Left lung (tissue), 10 donors: ENCODE results near the gene CERKL. TPM values are rescaled to one million over a fixed set of nuclear protein-coding genes. Genes with fewer than 3 reads are reported as not detected.
A peak's percentile ranks its signal among the peaks of the same experiment; 100 is the strongest.

Experiments used
- ATAC-seq: fragments of 200-7000 bp; cut with Tn5 transposase; one replicate; pipeline ENCODE4 v1.9.1; 2020; ENCODE audit warnings: moderate library complexity
- DNase-seq, 4 donors: peaks; one replicate each; pipeline ENCODE4 v3.0.0-alpha.2; 2013 to 2020
- H3K27ac ChIP-seq, 2 donors: fragments of 200-600 bp; sonication (generic) in 1 of 2; one replicate each; pipeline versions ENCODE4 v1.5.0 to v1.8.0; 2020 to 2021
- H3K27me3 ChIP-seq, 2 donors: fragments of 200-600 bp; sonication (generic) in 1 of 2; one replicate each; pipeline versions ENCODE4 v1.5.0 to v1.8.0; 2020 to 2021
- H3K36me3 ChIP-seq, 2 donors: fragments of 200-600 bp; sonication (generic) in 1 of 2; one replicate each; pipeline versions ENCODE4 v1.5.0 to v1.8.0; 2020 to 2021
- H3K4me1 ChIP-seq, 2 donors: fragments of 200-600 bp; one replicate each; pipeline ENCODE4 v1.8.0; 2021
- H3K4me3 ChIP-seq, 2 donors: fragments of 200-600 bp; sonication (generic) in 1 of 2; one replicate each; pipeline versions ENCODE4 v1.5.0 to v1.8.0; 2020 to 2021; ENCODE audit warnings: mild to moderate bottlenecking in 1 of 2
- H3K9me3 ChIP-seq, 2 donors: fragments of 200-600 bp; sonication (generic) in 1 of 2; one replicate each; pipeline versions ENCODE4 v1.5.0 to v1.8.0; 2020 to 2021
- CTCF ChIP-seq, 2 donors: fragments of 200-600 bp; sonication (generic) in 1 of 2; IDR thresholded peaks; one replicate each; pipeline versions ENCODE4 v1.5.0 to v1.8.0; 2021; ENCODE audit warnings: antibody characterized with exemption in 2 of 2
- intact Hi-C, 2 donors: fragments of 100-400 bp; cut with DNase I; formaldehyde crosslinking; loops; one replicate each; pipeline versions ENCODE4 v1.11.2 to v1.14.2; 2022
- polyA plus RNA-seq, 6 donors: library from polyadenylated mRNA; unstranded; fragments of 120-200 nt; gene quantifications; one replicate each; pipeline ENCODE4 v1.2.1, GENCODE V29; 2013; ENCODE audit not compliant: insufficient read length in 6 of 6
- total RNA-seq, 2 donors: library from RNA; stranded (reverse); fragmentation: NEBNext Ultra II Directional; extraction: Animal tissue kit (Norgen Biotek cat#: 25700); gene quantifications; one replicate each; pipeline ENCODE4 v1.2.1, GENCODE V29; 2021
- donor health status: DM: no; HTN: yes; CAD: no.
- donor health status: DM: no; HTN: no; CAD: no.

CERKL gene
- total and polyA plus RNA-seq, 8 donors: 0.41 to 10.1 (median 7.6) TPM

- ATAC-seq: no peak
- H3K27ac ChIP-seq: no peak overlapping the region
- no peaks in the 10 kb centered on the region for H3K9me3 ChIP-seq
- H3K27me3 ChIP-seq: peaks cover 0 to 4% of the 10 kb centered on the region in 2 donors
- DNase-seq: no peak
- no peak overlapping the region for H3K4me3 ChIP-seq
- TF ChIP-seq CTCF (IDR thresholded peaks at IDR 0.05): no peak
- no peaks in the 10 kb centered on the region for H3K36me3 ChIP-seq
- no peaks in the 10 kb centered on the region for H3K4me1 ChIP-seq
- intact Hi-C loops: loop anchor here in 1 of 2 donors (10.0 kb wide), 1 partner anchor 139 kb away; no protein-coding TSS in a partner anchor
Observed at GRCh38 chr2:181575650-181576025, 81.3 kb downstream of the CERKL start.

- TF ChIP-seq CTCF (IDR thresholded peaks at IDR 0.05): no peak
- intact Hi-C loops: loop anchor here in 1 of 2 donors (10.0 kb wide), 1 partner anchor 140 kb away; no protein-coding TSS in a partner anchor
- no peak overlapping the region for H3K27ac ChIP-seq
- no peaks in the 10 kb centered on the region for H3K36me3 ChIP-seq
- H3K4me3 ChIP-seq: no peak overlapping the region
- no peaks in the 10 kb centered on the region for H3K9me3 ChIP-seq
- H3K4me1 ChIP-seq: no peaks in the 10 kb centered on the region
- peaks cover 0 to 4% of the 10 kb centered on the region in 2 donors for H3K27me3 ChIP-seq
- no peak for DNase-seq
- no peak for ATAC-seq
Observed at GRCh38 chr2:181575024-181575649, 81.8 kb downstream of the CERKL start.

- H3K4me3 ChIP-seq: no peak overlapping the region
- H3K4me1 ChIP-seq: no peaks in the 10 kb centered on the region
- H3K9me3 ChIP-seq: no peaks in the 10 kb centered on the region
- TF ChIP-seq CTCF (IDR thresholded peaks at IDR 0.05): no peak
- no peaks in the 10 kb centered on the region for H3K36me3 ChIP-seq
- no peak for ATAC-seq
- H3K27me3 ChIP-seq: peaks cover 0 to 4% of the 10 kb centered on the region in 2 donors
- DNase-seq: no peak
- intact Hi-C loops: loop anchor here in 1 of 2 donors (10.0 kb wide), 1 partner anchor 140 kb away; no protein-coding TSS in a partner anchor
- no peak overlapping the region for H3K27ac ChIP-seq
Observed at GRCh38 chr2:181574321-181574720, 82.6 kb downstream of the CERKL start.

GRCh38 chr2:181573140-181573736 lies 83.7 kb downstream of the CERKL start:
- H3K27ac ChIP-seq: no peak overlapping the region
- H3K4me3 ChIP-seq: no peak overlapping the region
- peaks cover 0 to 4% of the 10 kb centered on the region in 2 donors for H3K27me3 ChIP-seq
- no peaks in the 10 kb centered on the region for H3K4me1 ChIP-seq
- peak in 1 of 2 donors; percentile 40 for TF ChIP-seq CTCF (IDR thresholded peaks at IDR 0.05)
- intact Hi-C loops: loop anchor here in 1 of 2 donors (10.0 kb wide), 1 partner anchor 142 kb away; no protein-coding TSS in a partner anchor
- DNase-seq (peak in 2 of 4 donors; percentile 4 to 15), ATAC-seq (no peak)
- no peaks in the 10 kb centered on the region for H3K9me3 ChIP-seq
- H3K36me3 ChIP-seq: no peaks in the 10 kb centered on the region
